Testis (tissue), 3 donors: ENCODE measurements around the gene WLS. TPM values are rescaled to one million over a fixed set of nuclear protein-coding genes. Genes with fewer than 3 reads are reported as not detected.

Source experiments
- DNase-seq: peaks from one replicate; pipeline ENCODE4 v3.0.0-alpha.2; 2019
- H3K27ac ChIP-seq, 2 donors: fragments of 200-600 bp; sonication (generic); one replicate each; pipeline ENCODE4 v1.5.1; 2019
- H3K27me3 ChIP-seq: fragments of 200-600 bp; sonication (generic); one replicate; pipeline ENCODE4 v1.5.1; 2019
- H3K36me3 ChIP-seq: fragments of 200-600 bp; sonication (generic); one replicate; pipeline ENCODE4 v1.5.1; 2017; ENCODE audit warnings: low read depth; ENCODE audit errors: missing control alignments
- H3K4me1 ChIP-seq: fragments of 200-600 bp; sonication (generic); one replicate; pipeline ENCODE4 v1.5.1; 2019
- H3K4me3 ChIP-seq, 2 donors: fragments of 200-600 bp; sonication (generic); one replicate each; pipeline ENCODE4 v1.5.1; 2017 to 2019
- H3K9me3 ChIP-seq: fragments of 200-600 bp; sonication (generic); one replicate; pipeline ENCODE4 v1.5.1; 2017
- POLR2A ChIP-seq: fragments of 450-650 bp; IDR thresholded peaks from one replicate; pipeline ENCODE4 v1.6.1; 2017; ENCODE audit warnings: antibody characterized with exemption, mild to moderate bottlenecking, moderate library complexity
- WGBS, 2 donors: methylation state at CpG; one replicate each; pipeline ENCODE4 v1.1.5; 2018; 5-methylcytosine and 5-hydroxymethylcytosine counted together
- intact Hi-C: fragments of 100-400 bp; cut with DNase I; formaldehyde crosslinking; loops from one replicate; pipeline ENCODE4 v1.15.1; 2023; ENCODE audit warnings: low total_unique reads
- polyA plus RNA-seq: library from polyadenylated mRNA; stranded (reverse); fragments of 350-450 nt; fragmentation: Illumina TruSeq; extraction: RNeasy Lipid Tissue Mini Kit (QIAGEN cat#74804); gene quantifications from one replicate; pipeline ENCODE4 v1.2.3, GENCODE V29; 2014; ENCODE audit warnings: low read depth, low replicate concordance; ENCODE audit not compliant: insufficient read depth
- total RNA-seq, 2 donors: library from RNA; depleted of rRNA; stranded (reverse); fragments of >200 nt; gene quantifications; one replicate each; pipeline ENCODE4 v1.2.3, GENCODE V29; 2016
- TF ChIP-seq, protein P1 (sequence below), 3 experiments: fragments of 450-650 bp in 2 of 3; fragments of 200-600 bp in 1 of 3; sonication (generic) in 1 of 3; IDR thresholded peaks; one replicate each; pipeline ENCODE4 v1.5.1; 2016 to 2019; ENCODE audit warnings: antibody characterized with exemption in 3 of 3, mild to moderate bottlenecking in 2 of 3, moderate library complexity in 1 of 3

Gene WLS
- total and polyA plus RNA-seq, 3 donors from 2014 or later = 32.6 to 93.7 (median 75.5) TPM

DNA sequence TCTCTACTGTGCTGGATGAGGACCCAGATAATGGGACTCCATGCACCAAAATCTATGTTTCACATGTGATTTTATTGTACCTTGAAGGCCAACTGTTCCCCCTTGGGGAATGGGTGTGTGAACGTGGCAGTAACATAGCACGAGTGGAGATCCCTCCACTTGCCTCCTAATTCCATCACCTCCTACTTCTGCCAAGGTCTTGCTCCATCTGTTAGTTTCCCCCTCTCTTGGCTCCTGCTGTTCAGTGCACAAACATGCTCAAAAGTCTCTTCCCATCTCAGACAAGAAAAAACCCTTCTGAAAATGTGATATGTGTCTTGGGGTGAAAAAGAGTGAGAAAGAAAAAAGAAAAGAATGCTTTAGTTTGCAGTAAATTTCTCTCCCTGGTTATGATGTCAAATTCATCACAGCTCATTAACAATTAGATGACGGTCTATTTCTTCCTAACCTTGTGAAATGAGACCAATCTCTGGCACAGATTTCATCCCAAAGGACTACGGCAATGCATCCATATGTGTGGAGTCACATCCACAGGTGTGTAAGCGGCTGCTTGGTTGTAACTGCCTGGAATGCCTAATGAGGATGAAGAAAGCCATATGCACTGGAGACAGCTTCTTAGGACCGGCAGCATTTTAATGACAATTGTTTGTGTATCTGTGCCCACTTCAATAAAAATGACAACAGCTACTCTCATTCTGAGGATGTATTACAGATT is 102.6 kb downstream of the WLS start:
- 73 to 79% methylated on average over 6 of the region's 6 CpGs for WGBS, 2 donors

DNA sequence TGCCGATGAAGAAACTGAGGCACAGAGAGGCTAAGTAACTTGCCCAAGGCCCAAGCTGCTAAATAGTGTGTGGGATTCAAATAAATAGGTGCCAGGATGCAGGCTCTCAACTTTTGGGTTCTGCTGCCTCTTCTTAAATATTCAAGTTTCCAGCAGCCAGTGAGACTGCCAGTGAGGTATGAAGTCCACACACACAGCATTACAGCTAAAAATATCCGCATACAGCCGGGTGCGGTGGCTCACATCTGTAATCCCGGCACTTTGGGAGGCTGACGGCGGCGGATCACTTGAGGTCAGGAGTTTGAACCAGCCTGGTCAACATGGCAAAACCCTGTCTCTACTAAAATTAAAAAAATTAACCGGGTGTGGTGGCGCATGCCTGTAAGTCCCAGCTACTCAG is 103.5 kb downstream of the WLS start:
- no peaks in the 10 kb centered on the region for H3K9me3 ChIP-seq
- H3K36me3 ChIP-seq = no peaks in the 10 kb centered on the region
- no peaks in the 10 kb centered on the region for H3K4me1 ChIP-seq
- H3K4me3 ChIP-seq = no peak overlapping the region
- no peak for TF ChIP-seq POLR2A
- TF ChIP-seq, protein P1, sequence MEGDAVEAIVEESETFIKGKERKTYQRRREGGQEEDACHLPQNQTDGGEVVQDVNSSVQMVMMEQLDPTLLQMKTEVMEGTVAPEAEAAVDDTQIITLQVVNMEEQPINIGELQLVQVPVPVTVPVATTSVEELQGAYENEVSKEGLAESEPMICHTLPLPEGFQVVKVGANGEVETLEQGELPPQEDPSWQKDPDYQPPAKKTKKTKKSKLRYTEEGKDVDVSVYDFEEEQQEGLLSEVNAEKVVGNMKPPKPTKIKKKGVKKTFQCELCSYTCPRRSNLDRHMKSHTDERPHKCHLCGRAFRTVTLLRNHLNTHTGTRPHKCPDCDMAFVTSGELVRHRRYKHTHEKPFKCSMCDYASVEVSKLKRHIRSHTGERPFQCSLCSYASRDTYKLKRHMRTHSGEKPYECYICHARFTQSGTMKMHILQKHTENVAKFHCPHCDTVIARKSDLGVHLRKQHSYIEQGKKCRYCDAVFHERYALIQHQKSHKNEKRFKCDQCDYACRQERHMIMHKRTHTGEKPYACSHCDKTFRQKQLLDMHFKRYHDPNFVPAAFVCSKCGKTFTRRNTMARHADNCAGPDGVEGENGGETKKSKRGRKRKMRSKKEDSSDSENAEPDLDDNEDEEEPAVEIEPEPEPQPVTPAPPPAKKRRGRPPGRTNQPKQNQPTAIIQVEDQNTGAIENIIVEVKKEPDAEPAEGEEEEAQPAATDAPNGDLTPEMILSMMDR (IDR thresholded peaks at IDR 0.05) = no peak
- no peak overlapping the region for H3K27ac ChIP-seq
- DNase-seq = no peak
- H3K27me3 ChIP-seq = no peaks in the 10 kb centered on the region
- 90% methylated on average over 10 of the region's 10 CpGs for WGBS, 2 donors
- intact Hi-C loops = no loop called here

More for the DNA sequence above, 102.6 kb downstream of the WLS start:
- Histone ChIP-seq H3K27me3 (no peaks in the 10 kb centered on the region), H3K9me3 (no peaks in the 10 kb centered on the region), H3K36me3 (no peaks in the 10 kb centered on the region), H3K4me1 (no peaks in the 10 kb centered on the region), H3K4me3 (no peak overlapping the region), H3K27ac (no peak overlapping the region)
- TF ChIP-seq POLR2A = no peak
- TF ChIP-seq, protein P1 (IDR thresholded peaks at IDR 0.05) = no peak
- DNase-seq = no peak
- intact Hi-C loops = no loop called here

DNA sequence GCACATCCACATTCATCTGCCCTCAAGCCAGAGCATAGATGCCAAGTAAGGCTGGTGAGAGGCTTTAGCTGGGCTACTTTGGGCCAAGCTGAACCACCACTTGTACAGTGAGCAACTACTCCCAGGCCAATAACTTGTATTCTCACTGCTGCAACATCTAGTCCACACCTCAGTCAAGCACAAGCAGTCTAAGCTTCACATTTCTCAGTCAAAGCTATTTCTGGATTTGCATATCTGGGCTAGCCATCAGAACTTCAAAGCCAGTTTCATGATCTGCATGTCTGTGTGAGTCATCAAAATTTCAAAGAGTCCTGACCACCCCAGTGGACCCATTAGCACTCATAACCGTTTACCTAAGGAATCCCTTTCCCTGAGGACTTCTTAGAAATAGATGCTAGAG is 104.2 kb downstream of the WLS start:
- Histone ChIP-seq H3K9me3 (no peaks in the 10 kb centered on the region), H3K27ac (no peak overlapping the region), H3K27me3 (no peaks in the 10 kb centered on the region), H3K4me1 (no peaks in the 10 kb centered on the region), H3K36me3 (no peaks in the 10 kb centered on the region), H3K4me3 (no peak overlapping the region)
- intact Hi-C loops = no loop called here
- TF ChIP-seq, protein P1 (IDR thresholded peaks at IDR 0.05) = no peak
- TF ChIP-seq POLR2A = no peak
- DNase-seq = no peak
- 64 to 65% methylated on average over 1 of the region's 1 CpG for WGBS, 2 donors

DNA sequence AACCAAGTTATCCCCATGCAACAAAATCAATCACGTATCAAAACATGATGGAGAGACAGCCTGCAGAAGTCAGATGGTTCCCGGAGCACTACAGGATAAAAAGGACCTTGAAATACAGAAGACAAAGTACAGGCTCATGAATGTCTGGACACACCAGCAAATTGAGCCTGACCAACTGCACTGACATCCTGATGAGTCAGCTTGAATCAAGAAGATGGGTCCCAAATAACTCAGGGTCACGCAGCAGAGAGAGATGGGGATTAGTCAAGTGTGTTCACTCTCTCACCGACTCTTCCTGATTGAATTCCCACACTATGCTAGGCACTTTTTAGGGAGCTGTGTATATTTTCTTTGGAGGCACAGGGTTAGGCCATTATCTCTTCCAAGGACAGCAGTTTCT is 110.8 kb downstream of the WLS start:
- Histone ChIP-seq H3K4me1 (no peaks in the 10 kb centered on the region), H3K27ac (no peak overlapping the region), H3K9me3 (no peaks in the 10 kb centered on the region), H3K36me3 (no peaks in the 10 kb centered on the region), H3K4me3 (no peak overlapping the region), H3K27me3 (no peaks in the 10 kb centered on the region)
- no peak for DNase-seq
- intact Hi-C loops = no loop called here
- no peak for TF ChIP-seq POLR2A
- TF ChIP-seq, protein P1 (IDR thresholded peaks at IDR 0.05) = no peak
- 39 to 55% methylated on average over 4 of the region's 4 CpGs for WGBS, 2 donors
